Measurements from ENCODE around the gene TAF1D.

The TAF1D gene

GRCh38 chr11:93694109-93694508, 47.2 kb downstream of the TAF1D start:
- TF ChIP-seq FOXP2 (optimal IDR thresholded peaks at IDR 0.05; ENCODE audit: borderline replicate concordance, extremely low read depth, extremely low read length, insufficient read depth) (no peak), REST (IDR thresholded peaks at IDR 0.05; ENCODE audit: insufficient read depth in 1 of 2, low read depth in 2 of 2, low read length in 2 of 2) (no peak), SIN3A (IDR thresholded peaks at IDR 0.05; ENCODE audit: borderline replicate concordance, insufficient read depth, low read length) (no peak), POLR2AphosphoS5 (IDR thresholded peaks at IDR 0.05; ENCODE audit: low read depth, low read length) (no peak), TAF1 (IDR thresholded peaks at IDR 0.05; ENCODE audit: borderline replicate concordance, insufficient read depth, low read length) (no peak)

- TF ChIP-seq TAF1 (IDR thresholded peaks at IDR 0.05; ENCODE audit: borderline replicate concordance, insufficient read depth, low read length) = no peak
- no peak for TF ChIP-seq SIN3A (IDR thresholded peaks at IDR 0.05; ENCODE audit: borderline replicate concordance, insufficient read depth, low read length)
- no peak for TF ChIP-seq REST (IDR thresholded peaks at IDR 0.05; ENCODE audit: insufficient read depth in 1 of 2, low read depth in 2 of 2, low read length in 2 of 2)
- TF ChIP-seq FOXP2 (optimal IDR thresholded peaks at IDR 0.05; ENCODE audit: borderline replicate concordance, extremely low read depth, extremely low read length, insufficient read depth) = no peak
- TF ChIP-seq POLR2AphosphoS5 (IDR thresholded peaks at IDR 0.05; ENCODE audit: low read depth, low read length) = no peak
Observed at GRCh38 chr11:93689240-93689639, 52.1 kb downstream of the TAF1D start.

GRCh38 chr11:93686812-93687211, 54.5 kb downstream of the TAF1D start:
- no peak for TF ChIP-seq REST (IDR thresholded peaks at IDR 0.05; ENCODE audit: insufficient read depth in 1 of 2, low read depth in 2 of 2, low read length in 2 of 2)

DNA sequence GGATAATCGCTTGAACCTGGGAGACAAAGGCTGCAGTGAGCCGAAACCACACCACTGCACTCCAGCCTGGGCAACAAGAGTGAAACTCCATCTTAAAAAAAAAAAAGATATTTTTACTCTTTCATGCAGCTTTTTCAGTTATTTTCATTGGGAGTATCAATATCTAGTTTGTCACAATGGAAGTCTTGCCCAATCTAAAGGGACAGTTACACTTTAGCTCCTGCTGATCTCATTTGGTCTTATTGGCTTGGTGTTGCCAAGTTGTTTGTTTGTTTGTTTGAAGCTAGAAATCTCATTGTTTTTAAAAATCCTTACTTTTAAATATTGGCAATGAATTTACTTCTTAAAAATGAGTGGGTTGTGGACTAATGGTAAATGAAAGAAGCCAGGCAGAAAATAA, 55.1 kb downstream of the TAF1D start:
- no peak for TF ChIP-seq FOXP2 (optimal IDR thresholded peaks at IDR 0.05; ENCODE audit: borderline replicate concordance, extremely low read depth, extremely low read length, insufficient read depth)
- TF ChIP-seq REST (IDR thresholded peaks at IDR 0.05; ENCODE audit: insufficient read depth in 1 of 2, low read depth in 2 of 2, low read length in 2 of 2) = no peak
- TF ChIP-seq SIN3A (IDR thresholded peaks at IDR 0.05; ENCODE audit: borderline replicate concordance, insufficient read depth, low read length) = no peak
- no peak for TF ChIP-seq POLR2AphosphoS5 (IDR thresholded peaks at IDR 0.05; ENCODE audit: low read depth, low read length)
- no peak for TF ChIP-seq TAF1 (IDR thresholded peaks at IDR 0.05; ENCODE audit: borderline replicate concordance, insufficient read depth, low read length)
